ENCODE measurements around the gene EXOC3L4.

EXOC3L4 gene

DNA sequence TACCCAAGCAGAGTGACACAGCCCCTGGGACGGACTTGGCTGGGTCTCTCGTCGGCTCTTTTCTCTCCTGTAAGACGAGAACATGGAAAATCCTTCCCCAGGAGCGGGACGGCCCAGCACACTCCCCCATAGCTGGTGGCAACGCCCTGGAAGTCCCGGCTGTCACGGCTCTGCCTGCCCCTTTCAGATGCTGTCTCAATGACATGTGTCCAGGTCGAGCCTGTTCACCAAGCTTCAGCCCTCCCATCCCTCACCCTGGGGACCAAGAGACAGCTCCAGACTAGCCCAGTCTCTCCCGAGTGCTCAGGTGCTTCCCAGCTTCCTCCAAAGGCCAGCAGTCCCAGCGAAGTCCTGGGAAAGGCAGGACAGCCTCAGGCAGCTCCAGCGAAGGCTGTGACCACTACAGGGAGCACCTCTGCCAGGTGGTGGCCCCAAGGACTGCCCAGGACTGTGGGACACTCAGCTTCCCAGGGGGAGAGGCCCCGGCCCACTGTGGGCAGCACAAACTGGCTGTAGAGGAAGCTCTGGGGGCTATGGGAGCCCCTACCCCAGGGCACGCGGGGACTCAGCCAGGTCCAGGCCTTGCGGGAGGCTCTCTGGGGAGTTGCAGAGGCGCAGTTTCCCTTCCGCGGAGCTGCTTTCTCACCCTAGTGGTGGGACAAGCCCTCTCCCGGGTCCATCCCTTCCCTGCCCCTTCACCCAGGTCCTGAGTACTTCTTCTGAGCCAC lies 62.3 kb downstream of the EXOC3L4 start:
- no peaks in the 10 kb centered on the region for H3K9me2 ChIP-seq (ENCODE audit: low read depth, low read length)
- H3K4me3 ChIP-seq (ENCODE audit: low read depth, low read length, poor library complexity, severe bottlenecking) = no peak overlapping the region
- H3K36me3 ChIP-seq (ENCODE audit: insufficient read depth, low read length) = no peaks in the 10 kb centered on the region; the same call in 1 of the 2 replicates
- H3K27me3 ChIP-seq (ENCODE audit: insufficient read depth, low read length) = peaks cover 7% of the 10 kb centered on the region; the same call in 1 of the 2 replicates
- no peaks in the 10 kb centered on the region for H3K79me2 ChIP-seq (ENCODE audit: insufficient read depth, low read length)
- no peaks in the 10 kb centered on the region for H4K20me1 ChIP-seq (ENCODE audit: insufficient read depth, low read length)
- no peak overlapping the region for H3K27ac ChIP-seq (ENCODE audit: low read depth, low read length, poor library complexity, severe bottlenecking)
- no peaks in the 10 kb centered on the region for H3F3A ChIP-seq (ENCODE audit: insufficient read depth, low read length)
- H2AFZ ChIP-seq (ENCODE audit: low read length) = no peak overlapping the region
- no peaks in the 10 kb centered on the region for H3K4me1 ChIP-seq (ENCODE audit: insufficient read depth, low read length, severe bottlenecking)
- TF ChIP-seq EZH2 (IDR thresholded peaks at IDR 0.05; ENCODE audit: borderline replicate concordance, low read length) = no peak
- TF ChIP-seq, protein P1, sequence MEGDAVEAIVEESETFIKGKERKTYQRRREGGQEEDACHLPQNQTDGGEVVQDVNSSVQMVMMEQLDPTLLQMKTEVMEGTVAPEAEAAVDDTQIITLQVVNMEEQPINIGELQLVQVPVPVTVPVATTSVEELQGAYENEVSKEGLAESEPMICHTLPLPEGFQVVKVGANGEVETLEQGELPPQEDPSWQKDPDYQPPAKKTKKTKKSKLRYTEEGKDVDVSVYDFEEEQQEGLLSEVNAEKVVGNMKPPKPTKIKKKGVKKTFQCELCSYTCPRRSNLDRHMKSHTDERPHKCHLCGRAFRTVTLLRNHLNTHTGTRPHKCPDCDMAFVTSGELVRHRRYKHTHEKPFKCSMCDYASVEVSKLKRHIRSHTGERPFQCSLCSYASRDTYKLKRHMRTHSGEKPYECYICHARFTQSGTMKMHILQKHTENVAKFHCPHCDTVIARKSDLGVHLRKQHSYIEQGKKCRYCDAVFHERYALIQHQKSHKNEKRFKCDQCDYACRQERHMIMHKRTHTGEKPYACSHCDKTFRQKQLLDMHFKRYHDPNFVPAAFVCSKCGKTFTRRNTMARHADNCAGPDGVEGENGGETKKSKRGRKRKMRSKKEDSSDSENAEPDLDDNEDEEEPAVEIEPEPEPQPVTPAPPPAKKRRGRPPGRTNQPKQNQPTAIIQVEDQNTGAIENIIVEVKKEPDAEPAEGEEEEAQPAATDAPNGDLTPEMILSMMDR (IDR thresholded peaks at IDR 0.05; ENCODE audit: low read length) = no peak
- H3K9me3 ChIP-seq (ENCODE audit: low read length) = 0 out of 2 replicates have a peak, but pooled peaks cover 5% of the 10 kb centered on the region
- no peak overlapping the region for H3K9ac ChIP-seq (ENCODE audit: low read length)
- no peak overlapping the region for H3K4me2 ChIP-seq (ENCODE audit: low read length)

DNA sequence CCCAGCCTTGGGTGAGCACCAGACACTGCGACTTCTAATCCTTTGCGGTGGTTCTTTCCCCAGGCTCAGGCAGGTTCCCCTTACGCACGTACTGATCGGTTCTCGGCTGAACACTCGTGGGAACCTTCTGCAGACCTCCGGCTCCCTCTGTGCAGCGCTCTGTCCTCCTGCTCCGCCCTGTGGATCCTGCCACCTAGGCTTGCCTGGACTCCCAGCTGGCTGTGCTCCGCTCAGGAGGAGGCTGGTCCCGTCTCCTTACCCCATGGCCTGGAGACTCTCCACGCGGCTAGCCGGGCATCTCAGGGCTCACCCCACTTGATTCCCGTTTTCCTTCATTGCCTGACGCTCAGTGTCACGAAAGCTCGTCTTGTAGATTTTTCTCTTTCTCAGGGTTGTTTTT lies 63.4 kb downstream of the EXOC3L4 start:
- no peaks in the 10 kb centered on the region for H3K9me2 ChIP-seq (ENCODE audit: low read depth, low read length)
- H2AFZ ChIP-seq (ENCODE audit: low read length) = no peak overlapping the region
- no peaks in the 10 kb centered on the region; the same call in 1 of the 2 replicates for H3K36me3 ChIP-seq (ENCODE audit: insufficient read depth, low read length)
- H3K4me2 ChIP-seq (ENCODE audit: low read length) = no peak overlapping the region
- no peaks in the 10 kb centered on the region for H3F3A ChIP-seq (ENCODE audit: insufficient read depth, low read length)
- H3K9me3 ChIP-seq (ENCODE audit: low read length) = 0 out of 2 replicates have a peak, but pooled peaks cover 12% of the 10 kb centered on the region
- no peaks in the 10 kb centered on the region for H3K79me2 ChIP-seq (ENCODE audit: insufficient read depth, low read length)
- no peaks in the 10 kb centered on the region for H3K4me1 ChIP-seq (ENCODE audit: insufficient read depth, low read length, severe bottlenecking)
- H3K9ac ChIP-seq (ENCODE audit: low read length) = no peak overlapping the region
- no peak overlapping the region for H3K27ac ChIP-seq (ENCODE audit: low read depth, low read length, poor library complexity, severe bottlenecking)
- peaks cover 12% of the 10 kb centered on the region; the same call in 1 of the 2 replicates for H3K27me3 ChIP-seq (ENCODE audit: insufficient read depth, low read length)
- H3K4me3 ChIP-seq (ENCODE audit: low read depth, low read length, poor library complexity, severe bottlenecking) = no peak overlapping the region
- no peak for TF ChIP-seq EZH2 (IDR thresholded peaks at IDR 0.05; ENCODE audit: borderline replicate concordance, low read length)
- TF ChIP-seq, protein P1 (IDR thresholded peaks at IDR 0.05; ENCODE audit: low read length) = no peak
- no peaks in the 10 kb centered on the region for H4K20me1 ChIP-seq (ENCODE audit: insufficient read depth, low read length)

DNA sequence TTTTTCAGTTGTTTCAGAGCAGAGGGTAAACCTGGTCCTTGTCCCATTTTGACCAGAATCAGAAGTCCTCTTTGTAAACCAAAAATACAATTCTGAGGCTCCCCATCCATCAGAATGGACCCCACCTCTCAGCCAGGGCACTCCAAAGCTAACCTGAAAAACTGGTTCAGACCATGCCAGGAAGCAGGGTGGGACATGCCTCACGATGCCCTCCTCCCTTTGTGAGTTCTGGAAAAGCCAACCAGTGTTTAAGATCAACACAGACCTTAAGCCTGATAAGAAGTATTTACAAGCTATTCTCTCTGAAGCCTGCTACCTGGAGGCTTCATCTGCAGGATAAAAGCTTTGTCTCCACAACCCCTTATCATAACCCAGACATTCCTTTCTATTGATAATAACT lies 64.2 kb downstream of the EXOC3L4 start:
- Histone ChIP-seq H3K4me3 (ENCODE audit: low read depth, low read length, poor library complexity, severe bottlenecking) (no peak overlapping the region), H3K4me2 (ENCODE audit: low read length) (no peak overlapping the region), H2AFZ (ENCODE audit: low read length) (no peak overlapping the region), H3K9ac (ENCODE audit: low read length) (no peak overlapping the region), H3K9me3 (ENCODE audit: low read length) (0 out of 2 replicates have a peak, but pooled peaks cover 12% of the 10 kb centered on the region), H3K4me1 (ENCODE audit: insufficient read depth, low read length, severe bottlenecking) (no peaks in the 10 kb centered on the region), H3K27ac (ENCODE audit: low read depth, low read length, poor library complexity, severe bottlenecking) (no peak overlapping the region), H3K27me3 (ENCODE audit: insufficient read depth, low read length) (peaks cover 16% of the 10 kb centered on the region; the same call in 1 of the 2 replicates), H3K36me3 (ENCODE audit: insufficient read depth, low read length) (no peaks in the 10 kb centered on the region; the same call in 1 of the 2 replicates), H3K79me2 (ENCODE audit: insufficient read depth, low read length) (no peaks in the 10 kb centered on the region), H3K9me2 (ENCODE audit: low read depth, low read length) (no peaks in the 10 kb centered on the region), H4K20me1 (ENCODE audit: insufficient read depth, low read length) (no peaks in the 10 kb centered on the region), H3F3A (ENCODE audit: insufficient read depth, low read length) (no peaks in the 10 kb centered on the region)
- TF ChIP-seq EZH2 (IDR thresholded peaks at IDR 0.05; ENCODE audit: borderline replicate concordance, low read length) = no peak
- TF ChIP-seq, protein P1 (IDR thresholded peaks at IDR 0.05; ENCODE audit: low read length) = no peak

All from OCI-LY1 (cell line).